HCEC 1CT (cell line): Measurements from ENCODE around the gene SRRT.

Experiments
- DNase-seq: peaks from one replicate; pipeline ENCODE4 v3.0.0-alpha.2; 2017

Gene SRRT

GRCh38 chr7:100882201-100882600, 7.3 kb downstream of the SRRT start:
- no peak for DNase-seq

DNA sequence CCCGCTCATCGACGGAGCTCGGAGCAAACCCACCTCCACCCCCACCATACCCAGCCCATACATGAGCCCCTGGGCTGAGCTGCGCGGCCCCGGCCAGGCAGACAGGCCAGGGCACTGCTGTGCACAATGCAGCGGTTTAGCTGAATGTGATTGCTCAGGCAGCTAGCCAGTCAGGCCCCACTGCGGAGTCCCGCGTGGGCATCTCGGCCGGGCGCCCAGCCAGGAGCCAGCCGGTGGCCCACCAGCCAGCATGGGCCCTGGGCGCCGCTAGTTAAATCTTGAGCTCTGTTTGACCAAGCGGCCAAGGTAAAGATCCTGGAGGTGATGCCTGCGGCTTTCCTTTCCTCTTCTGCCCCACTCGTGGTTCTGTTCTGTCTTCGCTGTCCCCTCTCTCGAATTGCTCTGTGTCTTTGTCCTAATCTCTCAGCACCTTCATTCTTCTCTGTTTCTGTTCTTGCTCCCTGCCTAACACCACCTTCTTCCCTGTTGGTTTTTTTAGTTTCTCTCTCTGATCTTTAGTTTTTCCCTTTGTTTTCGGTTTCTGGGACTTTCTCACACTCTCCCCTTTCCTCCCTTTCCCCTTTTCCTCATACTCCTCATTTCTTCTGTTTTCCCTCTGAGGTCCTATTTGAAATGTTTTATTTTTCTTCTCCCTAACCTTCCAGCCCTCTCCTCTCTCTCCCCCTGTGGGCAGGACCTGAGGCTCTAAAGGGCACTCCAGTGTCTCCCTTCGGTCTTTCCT, 8.1 kb downstream of the SRRT start:
- no peak for DNase-seq

DNA sequence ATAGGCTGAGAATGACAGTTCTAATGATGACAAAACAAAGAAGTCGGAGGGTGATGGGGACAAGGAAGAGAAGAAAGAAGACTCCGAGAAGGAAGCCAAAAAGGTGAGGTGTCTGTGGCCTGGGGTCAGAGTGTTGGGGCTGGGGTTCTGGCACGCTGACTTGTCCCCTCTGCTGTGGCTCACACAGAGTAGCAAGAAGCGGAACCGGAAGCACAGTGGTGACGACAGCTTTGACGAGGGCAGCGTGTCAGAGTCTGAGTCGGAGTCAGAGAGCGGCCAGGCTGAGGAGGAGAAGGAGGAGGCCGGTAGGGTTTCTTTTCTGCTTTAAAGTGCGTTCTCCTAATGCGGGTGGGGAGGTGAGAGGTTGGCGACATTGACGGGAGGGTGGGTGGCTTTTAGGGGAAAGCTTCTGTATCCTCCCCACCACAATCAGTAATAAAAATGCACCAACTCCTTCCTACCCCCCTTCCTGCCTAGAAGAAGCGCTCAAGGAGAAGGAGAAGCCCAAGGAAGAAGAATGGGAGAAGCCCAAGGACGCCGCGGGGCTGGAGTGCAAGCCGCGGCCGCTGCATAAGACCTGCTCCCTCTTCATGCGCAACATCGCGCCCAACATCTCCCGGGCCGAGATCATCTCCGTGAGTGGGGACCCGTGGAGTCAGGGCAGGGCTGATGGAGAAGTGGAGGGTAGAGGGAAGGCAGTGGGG, 10.0 kb downstream of the SRRT start:
- no peak for DNase-seq

GRCh38 chr7:100885440-100886141, 10.7 kb downstream of the SRRT start:
- no peak for DNase-seq

DNA sequence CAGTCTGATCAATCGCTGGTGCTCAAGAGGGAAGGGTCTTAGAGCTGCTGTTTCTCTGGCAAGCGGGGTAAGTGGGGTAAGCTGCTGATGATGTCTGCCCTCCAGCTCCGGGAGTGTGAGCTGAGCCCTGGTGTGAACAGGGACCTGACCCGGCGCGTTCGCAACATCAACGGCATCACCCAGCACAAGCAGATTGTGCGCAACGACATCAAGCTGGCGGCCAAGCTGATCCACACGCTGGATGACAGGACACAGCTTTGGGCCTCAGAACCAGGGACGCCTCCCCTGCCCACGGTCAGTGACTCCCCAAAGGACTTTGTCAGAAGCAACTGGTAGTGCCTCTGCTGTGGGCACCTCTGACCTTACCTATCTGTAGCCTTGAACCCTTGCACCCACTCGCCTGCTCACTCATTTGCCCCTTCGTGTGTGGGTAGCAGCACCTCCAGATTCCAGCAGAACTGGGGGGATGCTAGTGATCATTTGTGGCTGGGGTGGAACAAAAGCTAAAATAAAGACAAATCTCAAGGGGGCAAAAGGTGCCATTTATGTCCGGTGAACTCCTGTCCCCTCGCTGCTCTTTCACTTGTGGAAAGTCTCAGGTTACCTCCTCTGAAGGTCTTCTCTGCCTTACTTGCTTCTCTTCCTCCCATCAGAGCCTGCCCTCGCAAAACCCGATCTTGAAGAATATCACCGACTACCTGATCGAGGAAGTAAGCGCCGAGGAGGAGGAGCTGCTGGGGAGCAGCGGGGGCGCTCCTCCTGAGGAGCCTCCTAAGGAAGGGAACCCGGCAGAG, 11.4 kb downstream of the SRRT start:
- no peak for DNase-seq

- DNase-seq: no peak
Measured at GRCh38 chr7:100886936-100887515, 12.1 kb downstream of the SRRT start.

DNA sequence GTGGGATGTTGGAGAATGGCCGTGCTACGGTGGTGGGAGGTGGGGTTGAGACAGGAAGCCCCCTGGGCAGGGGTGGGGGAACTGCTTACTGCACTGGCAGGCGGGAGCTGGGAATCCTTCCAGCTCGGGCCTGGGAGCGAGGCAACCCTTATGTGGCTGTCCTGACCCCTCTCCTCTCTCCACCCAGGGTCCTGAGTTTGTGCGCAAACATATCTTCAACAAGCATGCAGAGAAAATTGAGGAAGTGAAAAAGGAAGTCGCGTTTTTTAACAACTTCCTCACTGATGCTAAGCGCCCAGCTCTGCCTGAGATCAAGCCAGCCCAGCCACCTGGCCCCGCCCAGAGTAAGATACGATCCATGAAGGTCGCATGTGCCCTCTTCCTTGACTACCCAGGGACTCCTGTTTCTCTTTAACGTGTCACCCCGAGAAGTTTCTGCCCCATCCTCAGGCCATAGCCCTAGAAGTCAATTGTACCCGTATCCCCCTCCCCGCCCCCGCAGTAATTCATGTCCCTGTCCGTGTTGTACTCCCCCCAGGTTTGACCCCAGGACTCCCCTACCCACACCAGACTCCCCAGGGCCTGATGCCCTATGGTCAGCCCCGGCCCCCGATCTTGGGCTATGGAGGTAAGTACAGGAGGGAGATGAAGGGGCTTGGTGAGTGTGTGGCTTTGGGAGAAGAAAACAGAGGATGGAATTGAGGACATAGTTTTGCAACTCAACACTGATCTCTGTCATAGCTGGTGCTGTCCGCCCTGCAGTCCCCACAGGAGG, 12.8 kb downstream of the SRRT start:
- DNase-seq: no peak

DNA sequence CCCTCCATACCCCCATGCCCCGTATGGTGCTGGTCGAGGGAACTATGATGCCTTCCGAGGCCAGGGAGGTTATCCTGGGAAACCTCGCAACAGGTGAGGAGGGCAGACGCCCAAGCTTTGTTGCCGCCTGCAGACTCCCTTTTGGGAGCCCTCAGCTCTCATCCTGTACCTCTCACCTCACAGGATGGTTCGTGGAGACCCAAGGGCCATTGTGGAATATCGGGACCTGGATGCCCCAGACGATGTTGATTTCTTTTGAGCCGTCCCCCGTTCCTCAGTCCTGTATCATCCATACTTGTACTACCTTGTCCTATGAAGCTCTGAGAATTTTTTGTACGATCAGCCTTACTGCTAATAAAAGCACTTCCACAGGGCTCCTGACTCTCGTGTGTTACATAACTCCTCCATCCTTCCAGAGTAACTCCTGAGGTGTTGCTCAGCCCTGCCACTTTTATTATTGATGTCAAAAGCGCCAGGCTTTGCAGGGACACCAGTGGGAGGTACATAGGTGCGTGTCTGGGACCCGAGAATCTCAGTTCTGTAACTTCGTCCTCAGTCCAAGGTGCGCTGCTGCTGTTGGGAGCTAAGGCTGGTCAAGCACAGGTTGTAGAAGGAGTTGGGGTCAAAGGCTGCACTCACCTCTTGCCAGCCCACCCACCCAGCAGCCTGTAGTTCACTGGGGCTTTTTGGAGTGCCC, 13.5 kb downstream of the SRRT start:
- no peak for DNase-seq

GRCh38 chr7:100888988-100889750, 14.3 kb downstream of the SRRT start, which contains the start of gene UFSP1:
UFSP1 (minus strand) TSS chr7:100889715; CDS start chr7:100889271, 444 bp downstream.
- no peak for DNase-seq

DNA sequence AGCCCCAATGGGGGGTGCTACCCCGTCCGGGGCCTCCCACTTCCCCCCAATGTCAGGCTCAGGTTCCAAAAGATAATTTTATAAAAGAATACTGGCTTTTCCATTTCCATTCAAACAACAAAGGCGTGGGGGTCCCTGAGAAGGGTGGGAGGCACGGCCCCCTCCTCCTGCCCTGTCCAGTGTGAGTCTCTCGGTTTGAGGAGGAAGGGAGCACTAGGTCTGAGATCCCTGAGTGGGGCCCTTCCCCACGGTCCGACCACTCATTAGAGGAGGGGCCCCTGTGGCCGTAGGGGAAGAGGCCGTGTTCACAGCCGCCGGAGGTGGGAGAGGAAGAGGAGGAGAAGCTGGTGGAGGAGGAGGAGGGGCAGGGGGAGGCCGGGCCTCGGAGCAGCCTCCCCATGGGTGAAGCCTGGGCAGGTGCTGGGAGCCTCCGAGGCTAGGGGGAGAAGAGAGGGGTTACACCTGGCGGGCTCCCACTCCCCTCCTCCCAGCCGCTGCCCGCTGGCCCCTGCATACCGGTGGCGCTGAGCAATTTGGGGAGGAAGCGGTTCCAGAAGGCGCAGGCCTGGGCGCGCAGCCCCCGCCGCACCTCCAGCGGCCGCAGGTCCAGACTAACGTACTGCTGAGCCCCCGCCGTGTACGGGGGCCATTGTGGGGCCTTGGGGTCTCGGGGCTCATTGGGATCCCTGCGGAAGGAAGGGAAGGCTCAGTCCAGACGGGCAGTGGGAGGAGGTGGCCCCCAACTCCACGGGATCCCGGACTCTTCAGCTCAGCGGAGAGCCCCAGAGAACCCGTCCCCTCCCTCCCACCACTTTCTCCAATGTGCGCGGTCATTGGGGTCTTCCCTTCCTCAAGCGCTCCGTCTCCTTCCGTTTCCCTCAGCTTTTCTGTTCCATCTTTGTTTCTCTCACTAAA, 16.0 kb downstream of the SRRT start:
- no peak for DNase-seq

GRCh38 chr7:100891568-100892247, 16.8 kb downstream of the SRRT start:
- no peak for DNase-seq

GRCh38 chr7:100892364-100893317, 17.7 kb downstream of the SRRT start:
- DNase-seq: no peak

- no peak for DNase-seq
Measured at GRCh38 chr7:100893318-100893895, 18.5 kb downstream of the SRRT start.

DNA sequence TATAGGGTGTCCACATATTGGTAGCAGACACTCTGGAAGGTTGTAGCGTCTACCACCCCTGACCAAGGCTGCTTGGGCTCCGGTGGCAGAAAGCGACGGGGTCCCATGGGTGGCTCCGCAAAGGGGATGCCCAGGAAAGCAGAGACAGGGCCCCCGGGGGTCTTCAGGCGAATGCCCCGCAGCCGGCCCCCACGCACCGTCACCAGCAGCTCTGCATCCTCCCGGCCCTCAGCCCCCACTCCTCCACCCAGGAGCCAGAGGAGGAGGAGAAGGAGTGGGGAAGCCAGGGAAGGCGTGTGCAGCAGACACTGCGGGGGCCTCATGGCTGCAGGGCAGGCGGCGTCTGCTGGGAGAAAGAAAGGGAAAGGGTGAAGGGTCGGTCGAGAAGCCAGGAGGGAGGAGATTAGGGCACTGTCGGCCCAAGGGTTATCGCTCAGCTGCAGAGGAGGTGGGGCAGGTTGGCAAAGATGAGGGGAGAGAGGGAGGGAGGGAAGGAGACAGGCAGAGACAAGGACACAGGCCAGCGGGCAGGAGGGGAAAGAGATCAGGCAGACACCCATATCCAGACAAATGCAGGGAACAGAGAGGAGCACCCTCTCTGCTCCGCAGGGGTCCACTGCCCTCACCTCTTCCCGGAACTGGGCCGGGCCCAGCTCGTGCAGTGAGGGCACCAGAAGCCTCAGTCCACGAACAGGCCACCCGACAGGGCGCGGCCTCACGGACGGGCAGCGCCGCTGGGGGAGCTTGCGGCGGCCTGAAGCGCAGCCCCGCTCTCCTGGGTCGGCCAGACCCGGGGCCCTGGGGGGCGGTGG, 19.2 kb downstream of the SRRT start:
- no peak for DNase-seq

DNA sequence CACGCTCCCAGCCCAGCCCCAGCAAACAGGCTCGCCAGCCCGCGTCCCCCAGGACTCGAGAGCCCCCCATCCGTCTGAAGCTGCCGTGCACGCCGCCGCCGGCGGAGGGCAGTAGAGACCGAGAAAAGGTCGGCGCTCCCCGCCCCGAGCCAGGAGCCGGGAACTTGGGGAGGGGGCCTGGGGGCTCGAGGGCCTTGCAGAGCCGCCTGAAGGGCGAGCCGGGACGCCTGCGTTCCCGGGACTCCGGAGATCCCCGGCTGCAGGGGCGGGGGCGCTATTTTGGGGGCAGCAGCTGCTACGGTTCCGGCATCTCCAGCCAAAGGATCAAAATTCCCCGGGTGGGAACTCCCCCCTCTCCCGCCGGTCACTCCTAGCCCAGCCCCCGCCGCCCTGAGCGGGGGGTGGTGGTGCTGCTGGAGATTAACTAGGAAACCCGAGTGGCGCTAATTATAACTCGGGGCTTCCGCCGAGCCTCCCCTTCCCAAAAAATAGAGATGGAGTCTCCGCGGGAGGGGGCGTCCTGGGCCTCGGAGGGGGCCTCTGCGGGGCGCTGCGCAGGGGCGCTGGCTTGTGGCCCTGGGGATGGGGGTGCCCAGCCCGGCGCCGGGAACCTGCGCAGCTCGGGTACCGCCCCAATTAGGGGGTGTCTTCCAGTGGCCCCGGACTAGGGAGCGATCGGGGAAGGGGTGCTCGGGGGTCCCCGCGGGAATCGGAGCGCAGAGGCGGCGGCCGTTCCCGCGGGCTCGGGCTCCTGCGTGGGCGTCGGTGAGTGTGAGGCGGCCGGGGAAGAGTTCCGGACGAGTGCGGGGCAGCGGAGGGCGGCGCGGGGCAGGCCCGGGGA, 20.2 kb downstream of the SRRT start:
- DNase-seq: no peak
